Activated CD4-positive, alpha-beta T cell treated with anti-CD3 and anti-CD28 coated beads, Interleukin-2, amount 50 U/mL, for 48 hours (primary cell): Measurements from ENCODE around the gene CACNA1B.
A peak's percentile ranks its signal among the peaks of the same experiment; 100 is the strongest.
"Not testable (repeated sequence)": the region's sequence is repeated elsewhere in the genome, so short reads cannot be mapped to it uniquely, and the experiment has no call there.

Experiments used
- DNase-seq, 2 experiments: peaks; one replicate each; pipeline ENCODE4 v3.0.0-alpha.2; 2020

CACNA1B gene

DNA sequence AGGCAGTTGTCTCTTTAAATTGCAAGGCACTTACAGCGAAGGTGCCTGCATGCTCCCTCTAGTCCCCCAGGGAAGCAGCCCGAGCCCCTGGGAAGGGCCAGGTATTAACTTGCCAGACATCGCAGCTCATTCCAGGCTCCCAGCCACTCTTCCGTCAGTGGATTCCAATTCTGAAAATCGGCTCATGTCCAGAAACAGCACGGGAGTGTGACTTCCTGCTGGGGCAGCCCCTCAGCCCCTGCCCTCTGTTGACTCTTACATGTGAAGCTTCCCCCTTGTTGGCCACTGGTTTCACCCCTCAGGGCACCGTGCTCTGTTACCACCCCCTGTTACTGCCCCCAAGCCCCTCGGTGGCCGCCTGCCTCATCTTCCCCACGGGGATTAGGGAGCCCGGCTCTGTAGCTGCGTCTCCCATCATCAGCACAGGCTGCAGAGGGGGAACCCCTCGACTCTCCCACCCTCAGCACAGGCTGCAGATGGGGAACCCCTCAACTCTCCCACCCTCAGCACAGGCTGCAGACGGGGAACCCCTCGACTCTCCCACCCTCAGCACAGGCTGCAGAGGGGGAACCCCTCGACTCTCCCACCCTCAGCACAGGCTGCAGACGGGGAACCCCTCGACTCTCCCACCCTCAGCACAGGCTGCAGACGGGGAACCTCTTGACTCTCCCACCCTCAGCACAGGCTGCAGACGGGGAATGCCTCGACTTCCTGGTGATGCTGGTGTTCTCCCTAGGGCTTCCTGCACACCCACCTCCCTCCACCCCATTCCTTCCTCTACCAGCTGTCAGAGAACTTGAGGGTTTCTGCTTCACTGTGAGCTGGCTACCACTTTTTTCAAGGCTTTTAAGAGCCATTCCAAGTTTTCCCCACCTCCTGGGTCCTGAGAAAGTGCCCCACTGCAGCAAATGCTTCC, 11.1 kb upstream of the CACNA1B start:
- DNase-seq = no peak

- no peak for DNase-seq
These were observed 7.2 kb upstream of the CACNA1B start for GRCh38 chr9:137870432-137870831.

DNA sequence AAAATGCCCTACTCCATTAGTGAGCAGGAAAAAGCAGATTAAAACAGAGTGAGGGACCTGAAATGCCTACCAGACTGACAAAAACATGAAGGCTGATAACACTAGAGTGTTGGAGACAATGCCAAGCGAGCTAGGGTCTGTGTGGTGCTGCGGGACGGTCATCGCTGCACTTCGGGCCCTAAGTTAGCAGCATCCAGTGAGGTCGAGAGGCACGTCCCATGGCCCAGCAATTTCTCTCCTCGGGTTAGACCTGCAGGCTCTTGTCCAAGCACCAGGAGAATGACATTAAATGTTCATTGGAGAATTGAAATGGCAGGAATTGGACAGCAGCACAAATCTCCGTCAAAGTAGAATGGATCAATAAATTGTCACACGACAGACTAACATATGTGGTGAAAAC, 5.3 kb upstream of the CACNA1B start:
- DNase-seq = no peak

DNA sequence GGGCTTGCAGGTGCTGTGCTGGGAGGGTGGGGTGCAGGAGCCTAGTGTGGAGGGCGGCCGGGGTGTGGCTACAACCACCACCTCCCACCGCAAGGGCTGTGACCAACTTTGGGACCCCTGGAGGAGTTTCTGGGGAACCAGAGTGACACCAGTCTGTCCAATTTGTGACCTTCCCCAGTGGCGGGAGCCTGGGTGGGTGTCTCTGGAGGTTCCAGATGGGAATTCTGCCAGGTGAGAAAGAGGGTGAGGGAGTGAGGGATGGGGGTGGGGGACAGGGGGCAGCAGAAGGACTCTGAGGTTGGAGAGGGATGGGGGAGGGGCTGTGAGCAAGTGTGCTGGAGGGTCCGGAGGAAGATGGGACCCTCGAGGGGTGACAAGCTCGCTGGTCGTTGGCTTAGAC, 4.2 kb upstream of the CACNA1B start:
- DNase-seq = no peak

DNA sequence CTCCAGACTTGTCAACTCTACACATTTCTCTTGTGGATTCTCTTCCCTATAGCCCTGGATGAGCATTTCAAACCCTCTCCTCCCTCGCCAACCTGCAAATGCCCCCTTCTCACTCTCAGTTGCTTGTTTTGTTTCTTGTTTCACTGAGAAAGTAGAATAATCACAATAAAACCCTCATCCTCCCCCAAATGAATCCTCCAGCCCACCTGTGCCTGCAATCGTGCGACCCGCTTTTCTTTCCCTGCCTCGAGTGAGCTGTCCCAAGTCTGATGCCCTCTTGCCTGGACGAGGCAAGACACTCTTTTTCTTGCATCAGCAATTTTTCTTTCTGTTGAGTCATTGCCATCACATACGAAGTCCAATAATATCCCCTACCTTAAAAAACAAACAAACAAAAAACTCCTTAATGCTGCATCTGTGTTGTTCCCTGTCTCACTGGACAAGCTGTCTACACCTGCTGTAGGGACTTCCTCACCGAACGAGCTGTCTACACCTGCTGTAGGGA, 3.7 kb upstream of the CACNA1B start:
- DNase-seq = no peak

DNA sequence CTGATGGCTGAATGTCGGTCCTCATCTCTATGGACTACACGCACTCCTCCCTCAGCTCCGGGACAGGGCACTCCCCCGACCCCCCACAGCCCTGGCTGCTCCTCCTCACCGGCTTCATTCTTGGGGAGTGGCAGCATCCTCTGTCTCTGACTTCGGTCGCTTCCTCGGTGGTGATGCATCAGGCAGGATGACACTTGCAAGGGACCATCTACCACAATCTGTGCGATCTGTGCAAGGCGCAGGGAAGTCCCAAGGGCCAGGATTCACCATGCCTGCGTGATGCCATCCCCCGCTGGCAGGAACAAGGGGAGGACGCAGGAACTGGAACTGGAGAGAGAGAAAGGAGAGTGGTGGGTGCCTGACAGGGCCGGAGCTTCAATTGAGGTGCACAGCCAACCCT, 2.2 kb upstream of the CACNA1B start:
- no peak for DNase-seq

- no peak for DNase-seq
These were observed 1.7 kb upstream of the CACNA1B start for GRCh38 chr9:137875846-137876245.

GRCh38 chr9:137876269-137876668, 1.3 kb upstream of the CACNA1B start:
- DNase-seq = no peak

- DNase-seq = no peak
These were observed 698 bp upstream of the CACNA1B start for GRCh38 chr9:137876781-137877386.

DNA sequence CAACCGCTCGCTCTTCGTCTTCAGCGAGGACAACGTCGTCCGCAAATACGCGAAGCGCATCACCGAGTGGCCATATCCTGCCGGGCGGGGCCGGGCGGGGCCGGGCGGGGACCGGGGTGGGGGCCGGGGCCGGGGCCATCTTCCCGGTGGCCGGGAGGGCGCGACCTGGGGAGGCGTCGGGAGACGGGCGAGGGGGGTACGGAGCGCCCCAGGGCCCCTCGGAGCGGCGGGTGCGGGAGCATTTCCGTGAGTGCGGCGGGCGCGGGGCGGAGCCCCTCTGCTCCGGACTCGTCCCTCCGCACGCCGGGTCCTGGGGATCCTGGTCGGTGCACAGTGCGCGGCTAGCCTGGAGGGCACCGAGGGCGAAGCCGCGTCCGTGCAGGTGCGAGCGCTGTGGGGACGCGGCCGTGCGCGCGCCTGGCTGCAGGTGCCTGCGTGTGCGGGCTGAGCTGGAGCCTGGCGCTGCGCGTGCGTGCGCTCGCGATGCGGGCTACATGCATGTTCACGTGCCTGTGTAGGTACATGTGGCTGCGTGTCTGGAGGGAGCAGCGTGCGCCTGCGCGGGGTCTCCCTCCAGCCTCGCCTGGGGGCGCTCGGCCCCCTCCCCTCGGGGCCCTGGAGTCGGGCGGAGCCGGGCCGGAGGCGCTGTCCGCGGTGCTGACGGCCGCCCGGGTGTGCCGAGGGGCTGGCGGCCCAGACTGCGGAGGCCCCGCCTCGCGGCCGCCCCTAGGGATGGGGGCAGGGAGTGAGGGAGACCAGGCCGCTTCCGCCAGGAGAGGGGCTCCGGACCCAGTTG, 762 bp downstream of the CACNA1B start:
- DNase-seq = peak; percentile 19 to 20

- DNase-seq = no peak
These were observed 1.5 kb downstream of the CACNA1B start for GRCh38 chr9:137879052-137879451.

DNA sequence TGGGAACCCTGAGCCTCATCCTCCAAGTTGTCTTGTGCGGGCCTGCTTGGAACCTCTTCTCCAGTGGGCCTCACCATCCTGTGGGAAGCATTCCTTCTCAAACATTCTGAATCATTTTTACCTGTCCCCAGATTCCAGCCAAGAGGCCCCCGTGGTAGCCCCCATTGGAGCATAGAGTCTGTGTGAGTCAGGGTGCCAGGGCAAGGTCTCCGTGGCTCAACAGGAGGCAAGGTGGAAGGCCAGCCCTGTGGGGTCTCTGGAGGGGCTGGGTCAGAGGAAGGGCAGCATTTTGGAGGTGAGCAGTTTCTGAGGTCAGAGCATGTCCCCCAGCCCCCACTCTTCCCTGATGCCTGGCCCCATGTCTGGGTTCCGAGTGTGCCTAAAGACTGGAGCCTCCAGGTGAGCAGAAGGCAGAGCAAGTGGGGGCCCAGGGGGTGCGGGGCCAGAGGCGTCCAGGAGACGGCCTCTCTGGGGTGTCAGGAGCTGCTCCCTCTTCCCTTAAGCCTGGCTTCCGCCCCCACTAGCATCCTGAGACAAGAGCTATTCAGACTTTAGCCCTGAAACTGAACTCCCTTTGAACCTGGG, 2.1 kb downstream of the CACNA1B start:
- DNase-seq = no peak

DNA sequence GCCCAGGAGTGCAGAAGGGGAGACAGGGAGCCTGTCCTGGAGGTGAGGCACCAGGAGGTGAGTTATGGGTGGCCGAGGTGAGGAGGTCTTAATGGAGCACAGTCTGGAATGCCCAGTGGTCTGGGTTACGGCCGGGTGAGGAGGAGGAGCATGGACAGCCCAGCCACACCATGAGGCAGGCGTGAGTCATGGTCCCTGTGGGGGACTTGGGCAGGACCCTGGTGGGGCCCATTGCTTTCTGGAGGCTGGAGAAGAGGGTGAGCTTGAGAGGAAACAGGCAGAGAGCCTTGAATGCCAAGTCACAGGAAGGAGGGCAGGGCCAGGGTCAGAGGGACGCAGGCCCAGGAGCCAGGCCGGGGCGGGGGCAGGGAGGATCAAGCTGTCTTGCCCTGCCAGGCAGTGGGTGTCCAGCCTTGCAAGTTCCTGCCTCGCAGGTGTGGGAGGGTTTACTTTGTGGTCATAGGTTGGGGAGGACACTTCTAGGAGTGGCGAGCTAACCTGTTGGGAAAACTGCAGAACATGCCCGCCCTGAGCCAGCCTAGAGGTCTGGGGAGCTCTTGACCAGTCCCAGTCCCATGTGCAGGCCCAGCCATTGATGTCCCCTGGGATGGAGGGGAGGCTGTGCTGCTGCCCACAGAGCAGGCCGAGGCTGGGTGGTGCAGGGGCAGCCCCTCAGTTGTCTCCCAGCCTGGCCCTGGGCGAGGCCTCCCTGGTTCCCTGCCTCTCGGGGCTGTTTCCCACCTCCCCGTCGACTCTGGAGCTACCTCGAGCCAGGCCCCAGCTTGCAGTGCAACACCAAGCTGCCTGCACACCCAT, 2.8 kb downstream of the CACNA1B start:
- DNase-seq = no peak

DNA sequence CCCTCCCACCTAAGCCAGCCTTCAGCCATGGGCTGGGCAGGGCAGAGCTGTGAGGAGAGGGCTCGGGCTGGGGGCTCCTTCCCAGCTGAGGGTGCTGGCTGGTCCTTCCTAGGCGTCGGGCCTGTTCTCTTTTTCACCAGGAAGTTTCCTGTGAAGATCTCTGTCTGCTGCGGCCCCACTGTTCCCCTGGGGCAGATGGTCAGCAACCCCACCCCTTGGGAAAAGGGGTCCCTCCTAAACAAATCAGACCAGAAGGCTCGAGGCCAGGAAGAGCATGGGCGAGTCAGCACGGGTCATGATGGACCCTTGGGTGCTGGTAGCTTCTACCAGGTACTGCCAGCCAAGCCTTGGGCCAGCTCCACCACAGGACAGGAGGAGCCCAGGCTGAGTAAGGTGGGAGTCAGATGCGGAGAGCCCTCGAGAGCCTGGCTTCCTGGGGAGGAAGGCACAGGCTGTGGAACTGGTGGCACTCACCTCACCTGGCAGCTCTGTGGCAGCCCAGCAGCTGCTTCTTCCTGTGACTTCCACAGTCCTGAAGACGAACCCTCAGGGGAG, 3.5 kb downstream of the CACNA1B start:
- no peak for DNase-seq

- DNase-seq = no peak
These were observed 4.3 kb downstream of the CACNA1B start for GRCh38 chr9:137881591-137882505.

GRCh38 chr9:137882506-137882821, 4.9 kb downstream of the CACNA1B start:
- DNase-seq = no peak

DNA sequence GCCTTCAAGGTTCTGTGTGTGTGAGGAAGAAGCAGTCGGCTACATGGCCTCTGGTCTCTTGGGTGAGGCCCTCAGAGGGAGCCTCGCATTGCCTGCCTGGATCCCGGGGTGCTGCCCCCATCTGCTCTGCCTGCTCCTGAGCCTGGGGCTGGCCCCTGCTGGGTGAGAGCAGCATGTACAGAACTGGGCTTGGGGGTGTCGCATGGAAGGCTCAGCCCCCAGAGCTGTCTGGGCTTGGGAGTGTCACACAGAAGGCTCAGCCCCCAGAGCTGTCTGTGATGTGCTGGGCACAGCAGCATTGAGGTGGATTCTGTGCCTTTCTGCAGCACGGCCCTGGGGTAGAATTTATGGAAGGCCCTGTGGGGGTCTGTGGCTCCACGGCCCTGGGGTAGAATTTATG, 6.4 kb downstream of the CACNA1B start:
- not testable (repeated sequence) for DNase-seq

- DNase-seq = peak; percentile 17 to 26
These were observed 7.0 kb downstream of the CACNA1B start for GRCh38 chr9:137884547-137884946.

GRCh38 chr9:137885121-137885520, 7.5 kb downstream of the CACNA1B start:
- DNase-seq = not testable (repeated sequence)

- not testable (repeated sequence) for DNase-seq
These were observed 11.0 kb downstream of the CACNA1B start for GRCh38 chr9:137888621-137889020.

GRCh38 chr9:137889966-137890365, 12.4 kb downstream of the CACNA1B start:
- DNase-seq = not testable (repeated sequence)
